Subcutaneous preadipocyte (primary cell): ENCODE measurements around the gene CENPVL2. TPM values are rescaled to one million over a fixed set of nuclear protein-coding genes. Genes with fewer than 3 reads are reported as not detected.

ENCODE experiments used
- total RNA-seq: library from RNA; depleted of rRNA; stranded (reverse); fragments of >200 nt; gene quantifications from 2 replicates; pipeline ENCODE4 v1.2.3, GENCODE V29; 2012

Gene CENPVL2
- total RNA-seq: under 0.01 TPM in 1 of 2 replicates, not detected in the other

GRCh38 chrX:51682720-51683062 lies at the start of gene CENPVL2:
Gene CENPVL2 (minus strand): TSS chrX:51682831. CDS start chrX:51682831, 0 bp downstream.

GRCh38 chrX:51710277-51711164 lies 27.9 kb upstream of the CENPVL2 start, which contains the start of gene CENPVL1:
Gene CENPVL1 (plus strand): TSS chrX:51710512. CDS start chrX:51710512, 0 bp downstream.

Other genes with a start within 250 kb of the CENPVL2 start
- 10.3 and 12.1 TPM in 2 replicates for gene NUDT11, start 186.2 kb downstream of the CENPVL2 start, total RNA-seq
- not detected in 2 replicates for gene CENPVL3, start 63.9 kb downstream of the CENPVL2 start, total RNA-seq
- gene CENPVL1, start 27.7 kb upstream of the CENPVL2 start, total RNA-seq: under 0.01 TPM in 1 of 2 replicates, not detected in the other
- gene GSPT2, start 60.6 kb upstream of the CENPVL2 start, total RNA-seq: 6.2 and 6.8 TPM in 2 replicates
- gene MAGED1, start 210.8 kb upstream of the CENPVL2 start, total RNA-seq: 132 and 169 TPM in 2 replicates